Breast epithelium (tissue), 4 donors: ENCODE measurements around the gene NRIP3. TPM values are rescaled to one million over a fixed set of nuclear protein-coding genes. Genes with fewer than 3 reads are reported as not detected.
A peak's percentile ranks its signal among the peaks of the same experiment; 100 is the strongest.

Experiments
- DNase-seq, 2 donors: peaks; one replicate each; pipeline ENCODE4 v3.0.0-alpha.2; 2019; ENCODE audit warnings: low spot score in 2 of 2
- H3K27ac ChIP-seq, 2 donors: fragments of 200-600 bp; sonication (generic) in 1 of 2; one replicate each; pipeline ENCODE4 v1.5.1; 2016 to 2019; ENCODE audit warnings: mild to moderate bottlenecking in 1 of 2
- H3K27me3 ChIP-seq, 2 donors: fragments of 200-600 bp; sonication (generic) in 1 of 2; one replicate each; pipeline versions ENCODE4 v1.5.1 to v1.6.0; 2017 to 2019; ENCODE audit warnings: control low read depth in 1 of 2, mild to moderate bottlenecking in 1 of 2
- H3K36me3 ChIP-seq: fragments of 200-600 bp; one replicate; pipeline ENCODE4 v1.5.1; 2019
- H3K4me1 ChIP-seq, 2 donors: fragments of 200-600 bp; sonication (generic); one replicate each; pipeline ENCODE4 v1.5.1; 2016 to 2019; ENCODE audit warnings: control low read depth in 1 of 2
- H3K4me3 ChIP-seq, 3 donors: fragments of 200-600 bp; sonication (generic); 1 replicate in 2 of 3; 2 replicates in 1 of 3; pipeline ENCODE4 v1.5.1; 2016 to 2019; ENCODE audit warnings: mild to moderate bottlenecking in 3 of 3, moderate library complexity in 2 of 3
- H3K9me3 ChIP-seq, 2 donors: fragments of 200-600 bp; sonication (generic) in 1 of 2; one replicate each; pipeline ENCODE4 v1.5.1; 2016 to 2019; ENCODE audit warnings: control low read depth in 1 of 2
- POLR2A ChIP-seq: fragments of 450-650 bp; IDR thresholded peaks from one replicate; pipeline ENCODE4 v1.6.1; 2016; ENCODE audit warnings: antibody characterized with exemption, mild to moderate bottlenecking, moderate library complexity
- POLR2AphosphoS5 ChIP-seq, 3 donors: sonication (generic); formaldehyde crosslinking; IDR thresholded peaks; one replicate each; pipeline ENCODE4 v1.6.1; 2017; ENCODE audit warnings: antibody characterized with exemption in 3 of 3
- intact Hi-C: fragments of 100-400 bp; cut with DNase I; formaldehyde crosslinking; loops from one replicate; pipeline ENCODE4 v1.15.1; 2023; ENCODE audit warnings: low total_unique reads
- total RNA-seq, 3 donors: library from RNA; depleted of rRNA; stranded (reverse); fragments of >200 nt; gene quantifications; one replicate each; pipeline ENCODE4 v1.1.0, GENCODE V29; 2016
- TF ChIP-seq, protein P1 (sequence below), 3 donors: fragments of 450-650 bp; IDR thresholded peaks; one replicate each; pipeline ENCODE4 v1.5.1; 2016 to 2017; ENCODE audit warnings: antibody characterized with exemption in 3 of 3, mild to moderate bottlenecking in 3 of 3, moderate library complexity in 3 of 3

NRIP3 gene
- total RNA-seq, 3 donors from 2014 or later, result 0.96 to 14.5 (median 3.6) TPM

DNA sequence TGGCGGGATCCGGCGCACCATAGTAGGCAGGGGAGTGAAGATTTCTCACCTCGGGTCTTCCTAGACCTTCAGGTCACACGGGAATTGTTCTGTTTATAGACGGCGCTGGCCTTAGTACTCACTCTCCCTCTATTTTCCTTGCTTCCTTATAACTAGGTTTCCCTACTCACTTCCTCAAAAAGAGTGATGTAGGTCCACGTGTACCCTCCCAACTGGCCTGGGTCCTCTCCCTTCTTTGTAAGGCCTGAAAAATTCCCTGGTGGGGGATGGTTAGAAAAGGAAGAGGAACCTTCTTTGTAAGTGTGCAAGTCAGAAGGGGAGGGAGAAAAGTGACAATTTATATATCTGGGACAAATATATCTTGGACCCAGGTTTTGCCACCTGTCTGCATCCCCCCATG, 36.6 kb downstream of the NRIP3 start:
- intact Hi-C loops, result loop anchor here (10.0 kb wide), 1 partner anchor 292 kb away; no protein-coding TSS in a partner anchor
- H3K36me3 ChIP-seq, result no peaks in the 10 kb centered on the region
- H3K27me3 ChIP-seq, result no peaks in the 10 kb centered on the region
- H3K9me3 ChIP-seq, result no peaks in the 10 kb centered on the region
- no peak overlapping the region for H3K4me3 ChIP-seq
- H3K27ac ChIP-seq, result no peak overlapping the region
- TF ChIP-seq POLR2AphosphoS5 (IDR thresholded peaks at IDR 0.05) (no peak), POLR2A (no peak)
- TF ChIP-seq, protein P1, sequence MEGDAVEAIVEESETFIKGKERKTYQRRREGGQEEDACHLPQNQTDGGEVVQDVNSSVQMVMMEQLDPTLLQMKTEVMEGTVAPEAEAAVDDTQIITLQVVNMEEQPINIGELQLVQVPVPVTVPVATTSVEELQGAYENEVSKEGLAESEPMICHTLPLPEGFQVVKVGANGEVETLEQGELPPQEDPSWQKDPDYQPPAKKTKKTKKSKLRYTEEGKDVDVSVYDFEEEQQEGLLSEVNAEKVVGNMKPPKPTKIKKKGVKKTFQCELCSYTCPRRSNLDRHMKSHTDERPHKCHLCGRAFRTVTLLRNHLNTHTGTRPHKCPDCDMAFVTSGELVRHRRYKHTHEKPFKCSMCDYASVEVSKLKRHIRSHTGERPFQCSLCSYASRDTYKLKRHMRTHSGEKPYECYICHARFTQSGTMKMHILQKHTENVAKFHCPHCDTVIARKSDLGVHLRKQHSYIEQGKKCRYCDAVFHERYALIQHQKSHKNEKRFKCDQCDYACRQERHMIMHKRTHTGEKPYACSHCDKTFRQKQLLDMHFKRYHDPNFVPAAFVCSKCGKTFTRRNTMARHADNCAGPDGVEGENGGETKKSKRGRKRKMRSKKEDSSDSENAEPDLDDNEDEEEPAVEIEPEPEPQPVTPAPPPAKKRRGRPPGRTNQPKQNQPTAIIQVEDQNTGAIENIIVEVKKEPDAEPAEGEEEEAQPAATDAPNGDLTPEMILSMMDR (IDR thresholded peaks at IDR 0.05), result no peak
- H3K4me1 ChIP-seq, result peaks cover 0 to 12% of the 10 kb centered on the region in 2 donors
- no peak for DNase-seq

DNA sequence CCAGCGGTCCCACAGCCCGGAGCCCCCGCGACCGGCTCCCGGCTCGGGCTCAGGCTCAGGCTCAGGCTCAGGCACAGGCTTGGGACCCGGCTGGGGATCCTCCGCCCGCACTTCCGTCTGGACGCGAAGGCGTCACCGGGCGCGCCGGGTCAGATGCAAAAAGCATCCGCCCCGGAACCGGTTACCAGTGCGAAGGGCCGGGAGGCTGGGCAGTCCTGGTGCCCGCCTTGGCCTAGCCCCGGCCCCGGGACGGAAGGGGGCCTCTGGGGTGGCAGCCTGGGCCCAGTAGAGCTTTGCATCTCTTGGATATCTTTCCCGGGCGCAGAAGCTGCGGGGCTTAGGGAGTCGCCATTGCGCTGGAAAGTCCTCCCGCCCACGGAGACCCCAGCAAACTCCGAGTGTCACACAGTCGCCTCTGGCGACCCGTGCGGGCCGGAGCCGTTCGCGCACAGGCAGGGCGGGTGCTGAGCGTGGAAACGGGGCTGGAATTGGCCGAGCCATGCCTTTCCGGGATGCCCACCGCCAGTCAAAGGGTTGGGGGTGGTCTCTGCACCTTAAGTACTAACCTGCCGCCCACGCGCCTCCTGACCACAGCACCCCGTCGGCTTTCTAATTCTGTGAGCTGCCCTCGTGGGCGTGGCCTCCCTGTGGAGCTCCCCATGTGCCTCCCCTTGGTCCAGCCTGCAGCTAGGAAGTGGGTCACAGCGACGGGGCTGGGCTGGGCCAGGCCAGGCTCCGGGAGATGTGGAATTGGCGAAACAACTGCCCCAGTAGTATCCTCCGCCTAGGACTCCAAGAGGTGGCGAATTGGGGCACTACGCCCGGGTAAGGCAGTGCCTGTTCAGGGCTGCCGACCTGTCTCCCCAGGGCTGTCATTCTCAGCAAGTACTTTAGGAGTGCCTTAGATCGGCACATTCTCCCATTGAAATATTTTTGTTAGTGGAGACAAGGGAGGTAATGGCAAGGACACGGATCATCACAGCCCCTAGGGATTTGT, 39.2 kb downstream of the NRIP3 start, which contains the start of gene TMEM9B:
TMEM9B (minus strand) TSS at position 119 of the 997 bp plus-strand sequence. CDS start 129 bp downstream, outside the sequence.
- peak; percentile 85 to 89 for DNase-seq
- Histone ChIP-seq H3K27ac (peak within 1 kb of the TSS; percentile 96 to 97), H3K27me3 (no peaks in the 10 kb centered on the region), H3K4me1 (peaks cover 0 to 13% of the 10 kb centered on the region in 2 donors), H3K4me3 (peak within 1 kb of the TSS; percentile 84 to 91 (median 91)), H3K9me3 (no peaks in the 10 kb centered on the region), H3K36me3 (no peaks in the 10 kb centered on the region)
- intact Hi-C loops, result loop anchor here (10.0 kb wide), 1 partner anchor 290 kb away; no protein-coding TSS in a partner anchor
- TF ChIP-seq POLR2AphosphoS5 (IDR thresholded peaks at IDR 0.05) (peak; percentile 77 to 92 (median 90)), POLR2A (peak; percentile 95)
- TF ChIP-seq, protein P1 (IDR thresholded peaks at IDR 0.05), result peak in 1 of 3 donors; percentile 18

DNA sequence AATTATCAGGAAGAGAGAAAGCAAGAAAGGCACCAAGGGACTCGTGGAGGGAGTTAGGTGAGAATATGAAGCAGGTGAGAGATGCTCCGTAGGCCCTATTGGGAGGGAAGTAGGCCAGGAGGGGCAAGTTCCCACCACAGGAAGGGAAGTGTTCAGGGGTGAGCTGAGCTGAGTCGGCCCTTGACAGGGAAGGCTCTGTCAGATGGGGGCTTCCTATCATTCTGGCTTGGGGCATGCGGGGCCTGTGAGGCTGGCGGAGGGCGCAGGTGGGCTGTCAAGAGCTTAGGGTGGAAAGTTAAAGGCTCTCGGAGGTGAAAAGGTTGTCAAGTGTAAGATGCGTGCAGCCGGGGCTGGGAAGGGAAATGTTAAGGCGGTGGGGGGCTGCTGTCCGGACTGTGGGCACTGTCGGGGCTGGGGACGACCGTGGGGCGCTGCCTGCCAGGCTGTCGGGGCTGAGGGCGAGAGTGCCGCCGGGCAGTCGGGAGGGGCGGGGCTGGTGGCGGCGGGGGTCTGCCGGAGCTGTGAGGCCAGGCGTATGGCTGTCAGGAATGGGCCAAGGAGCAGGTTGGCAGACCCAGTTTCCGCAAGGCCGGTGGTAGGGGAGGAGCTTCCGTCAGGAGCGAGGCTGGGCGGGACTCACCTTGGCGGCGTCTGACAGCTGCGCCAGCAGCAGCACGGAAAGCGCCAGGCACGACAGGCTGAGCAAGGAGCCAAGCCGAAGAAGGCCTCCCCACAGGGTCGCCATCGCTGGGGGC, 40.1 kb downstream of the NRIP3 start:
- Histone ChIP-seq H3K9me3 (no peaks in the 10 kb centered on the region), H3K27me3 (no peaks in the 10 kb centered on the region), H3K27ac (peak overlapping the region; percentile 96 to 97), H3K4me3 (peak overlapping the region; percentile 84 to 91 (median 91)), H3K36me3 (no peaks in the 10 kb centered on the region), H3K4me1 (peaks cover 4 to 19% of the 10 kb centered on the region in 2 donors)
- intact Hi-C loops, result loop anchor here (10.0 kb wide), 1 partner anchor 289 kb away; no protein-coding TSS in a partner anchor
- peak; percentile 84 for DNase-seq
- TF ChIP-seq POLR2AphosphoS5 (IDR thresholded peaks at IDR 0.05) (no peak), POLR2A (no peak)
- TF ChIP-seq, protein P1 (IDR thresholded peaks at IDR 0.05), result no peak

DNA sequence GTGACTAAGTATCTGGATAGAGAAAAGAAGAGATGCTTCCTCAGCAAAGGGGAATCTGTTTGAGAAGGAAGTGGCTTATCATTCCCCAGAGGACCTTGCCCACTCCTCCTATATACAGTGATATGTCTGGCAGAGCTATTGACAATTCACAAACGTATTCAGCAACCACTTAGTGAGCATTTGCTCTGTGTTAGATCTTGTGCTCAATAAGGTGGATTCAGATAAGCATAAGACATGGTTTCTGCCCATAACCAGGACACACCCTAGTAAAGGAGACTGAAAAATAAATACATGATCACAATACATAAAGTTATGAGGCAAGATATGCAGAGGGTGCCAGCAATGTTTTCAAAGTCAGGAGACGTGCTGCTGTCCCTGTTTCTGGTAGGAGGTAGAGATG, 41.0 kb downstream of the NRIP3 start:
- H3K9me3 ChIP-seq, result no peaks in the 10 kb centered on the region
- intact Hi-C loops, result loop anchor here (10.0 kb wide), 1 partner anchor 288 kb away; no protein-coding TSS in a partner anchor
- peaks cover 4 to 19% of the 10 kb centered on the region in 2 donors for H3K4me1 ChIP-seq
- TF ChIP-seq POLR2A, result no peak
- TF ChIP-seq POLR2AphosphoS5 (IDR thresholded peaks at IDR 0.05), result no peak
- TF ChIP-seq, protein P1 (IDR thresholded peaks at IDR 0.05), result no peak
- H3K36me3 ChIP-seq, result no peaks in the 10 kb centered on the region
- no peaks in the 10 kb centered on the region for H3K27me3 ChIP-seq
- H3K4me3 ChIP-seq, result peak overlapping the region in 2 of 3 donors; percentile 84 to 91
- no peak for DNase-seq
- H3K27ac ChIP-seq, result peak overlapping the region; percentile 96 to 97
